WTC11 (cell line): ENCODE measurements around the gene TNRC18. TPM values are rescaled to one million over a fixed set of nuclear protein-coding genes. Genes with fewer than 3 reads are reported as not detected.
"Not testable (repeated sequence)": the region's sequence is repeated elsewhere in the genome, so short reads cannot be mapped to it uniquely, and the experiment has no call there.

Experiments
- ATAC-seq: fragments of 200-7000 bp; cut with Tn5 transposase; 2 replicates; pipeline ENCODE4 v1.10.0; 2021; ENCODE audit warnings: mild to moderate bottlenecking, moderate library complexity
- CTCF ChIA-PET: fragments of 300-600 bp; sonication (Branson Sonifier 250); formaldehyde crosslinking; loops from one replicate; lab custom pipeline; 2021; ENCODE audit warnings: antibody characterized with exemption; lab: Charles Lee
- POLR2A ChIA-PET: fragments of 350-600 bp; sonication (Branson Sonifier 250); formaldehyde crosslinking; loops from one replicate; lab custom pipeline; 2021; ENCODE audit warnings: antibody characterized with exemption; lab: Charles Lee
- DNase-seq: peaks from one replicate; pipeline ENCODE4 v3.0.0; 2021; ENCODE audit warnings: low spot score
- H3K27ac Mint-ChIP-seq: 2 replicates; pipeline ENCODE4 v1.8.0; 2021; ENCODE audit warnings: mixed read lengths
- H3K27me3 Mint-ChIP-seq: 2 replicates; pipeline ENCODE4 v1.8.0; 2021; ENCODE audit warnings: low read depth, mild to moderate bottlenecking, moderate library complexity, mixed read lengths
- H3K36me3 Mint-ChIP-seq: 2 replicates; pipeline ENCODE4 v1.8.0; 2021; ENCODE audit warnings: mixed read lengths
- H3K4me1 Mint-ChIP-seq: 2 replicates; pipeline ENCODE4 v1.8.0; 2022; ENCODE audit warnings: mixed read lengths
- H3K4me3 Mint-ChIP-seq: 2 replicates; pipeline ENCODE4 v1.8.0; 2021; ENCODE audit warnings: mild to moderate bottlenecking, moderate library complexity, mixed read lengths
- H3K9me3 Mint-ChIP-seq: 2 replicates; pipeline ENCODE4 v1.8.0; 2021; ENCODE audit warnings: mixed read lengths
- CDX4 ChIP-seq: fragments of 250-450 bp; sonication (Bioruptor Pico); IDR thresholded peaks from 2 replicates; pipeline ENCODE4 v1.9.0; 2021; ENCODE audit warnings: moderate library complexity, mild to moderate bottlenecking, inconsistent platforms, borderline replicate concordance
- CREB1 ChIP-seq: sonication (generic); formaldehyde crosslinking; IDR thresholded peaks from 2 replicates; pipeline ENCODE4 v1.8.0; 2023; ENCODE audit warnings: mild to moderate bottlenecking, missing genetic modification reagents
- GABPB1 ChIP-seq: sonication (generic); formaldehyde crosslinking; IDR thresholded peaks from 2 replicates; pipeline ENCODE4 v1.8.1; 2023; ENCODE audit warnings: mild to moderate bottlenecking, missing genetic modification reagents
- GTF2I ChIP-seq: fragments of 250-450 bp; sonication (Bioruptor Pico); conservative IDR thresholded peaks from 2 replicates; pipeline ENCODE4 v1.4.0; 2021; ENCODE audit warnings: mild to moderate bottlenecking
- TCF7 ChIP-seq: sonication (generic); formaldehyde crosslinking; IDR thresholded peaks from 2 replicates; pipeline ENCODE4 v1.8.0; 2022; ENCODE audit warnings: mild to moderate bottlenecking, low read depth, missing genetic modification reagents, moderate library complexity
- USF1 ChIP-seq: sonication (generic); formaldehyde crosslinking; IDR thresholded peaks from 2 replicates; pipeline ENCODE4 v1.8.0; 2022; ENCODE audit warnings: mild to moderate bottlenecking, missing genetic modification reagents
- ZNF121 ChIP-seq: sonication (generic); formaldehyde crosslinking; IDR thresholded peaks from 2 replicates; pipeline ENCODE4 v1.8.0; 2023; ENCODE audit warnings: missing genetic modification reagents
- ZNF138 ChIP-seq: sonication (generic); formaldehyde crosslinking; conservative IDR thresholded peaks from 2 replicates; pipeline ENCODE4 v1.8.1; 2022; ENCODE audit warnings: mild to moderate bottlenecking, moderate library complexity, missing genetic modification reagents
- ZNF317 ChIP-seq: sonication (generic); formaldehyde crosslinking; IDR thresholded peaks from 2 replicates; pipeline ENCODE4 v1.8.1; 2023; ENCODE audit warnings: low read depth, mild to moderate bottlenecking, moderate library complexity, missing genetic modification reagents, borderline replicate concordance
- ZNF396 ChIP-seq: fragments of 250-450 bp; sonication (Bioruptor Pico); IDR thresholded peaks from 2 replicates; pipeline ENCODE4 v1.8.0; 2021; ENCODE audit warnings: mild to moderate bottlenecking, moderate library complexity, borderline replicate concordance
- ZNF425 ChIP-seq: fragments of 250-450 bp; sonication (Bioruptor Pico); conservative IDR thresholded peaks from 2 replicates; pipeline ENCODE4 v1.9.0; 2021; ENCODE audit warnings: mild to moderate bottlenecking
- total RNA-seq: library from RNA; stranded (reverse); gene quantifications from 3 replicates; pipeline ENCODE4 v1.2.3, GENCODE V29; 2021
- TF ChIP-seq, protein P1 (sequence below): fragments of 250-450 bp; sonication (Bioruptor Pico); IDR thresholded peaks from 2 replicates; pipeline ENCODE4 v2.1.2; 2022; ENCODE audit warnings: mild to moderate bottlenecking, moderate library complexity

TNRC18 gene
- total RNA-seq, 1 experiment from 2014 or later: 55.0 TPM

GRCh38 chr7:5287373-5287772, 136.3 kb downstream of the TNRC18 start:
- POLR2A ChIA-PET, H3K9me3 Mint-ChIP-seq, DNase-seq, H3K4me3 Mint-ChIP-seq, H3K27ac Mint-ChIP-seq, H3K36me3 Mint-ChIP-seq, ATAC-seq, H3K4me1 Mint-ChIP-seq: not testable (repeated sequence)
- CTCF ChIA-PET: interaction anchor here (0.6 to 1.8 kb wide), 2 partner anchors 47 to 60 kb away, joined by 3 to 10 read pairs; no protein-coding TSS in a partner anchor
- H3K27me3 Mint-ChIP-seq: peaks cover 15% of the 10 kb centered on the region

DNA sequence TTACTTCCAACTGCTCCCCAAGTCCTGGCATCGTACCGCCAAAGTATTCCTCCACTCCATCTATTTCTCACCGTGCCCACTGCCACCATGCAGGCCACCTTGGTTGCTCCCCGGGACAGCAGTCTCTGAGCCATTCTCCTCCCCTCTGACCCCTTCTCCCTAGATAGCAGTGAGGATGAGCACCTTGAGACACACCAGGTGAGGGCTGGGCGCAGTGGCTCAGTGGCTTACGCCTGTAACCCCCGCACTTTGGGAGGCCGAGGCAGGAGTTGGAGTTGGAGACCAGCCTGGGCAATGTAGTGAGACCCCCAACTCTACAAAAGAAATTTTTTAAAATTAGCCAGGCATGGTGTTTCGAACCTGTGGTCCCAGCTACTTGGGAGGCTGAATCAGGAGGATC, 136.7 kb downstream of the TNRC18 start:
- DNase-seq: no peak
- ChIA-PET POLR2A (no interaction called here), CTCF (interaction anchor here (1.1 to 1.8 kb wide), 2 partner anchors 46 to 47 kb away, joined by 6 to 10 read pairs; no protein-coding TSS in a partner anchor)
- ATAC-seq: no peak
- no peaks in the 10 kb centered on the region for H3K36me3 Mint-ChIP-seq
- no peak overlapping the region for H3K4me3 Mint-ChIP-seq
- TF ChIP-seq, protein P1, sequence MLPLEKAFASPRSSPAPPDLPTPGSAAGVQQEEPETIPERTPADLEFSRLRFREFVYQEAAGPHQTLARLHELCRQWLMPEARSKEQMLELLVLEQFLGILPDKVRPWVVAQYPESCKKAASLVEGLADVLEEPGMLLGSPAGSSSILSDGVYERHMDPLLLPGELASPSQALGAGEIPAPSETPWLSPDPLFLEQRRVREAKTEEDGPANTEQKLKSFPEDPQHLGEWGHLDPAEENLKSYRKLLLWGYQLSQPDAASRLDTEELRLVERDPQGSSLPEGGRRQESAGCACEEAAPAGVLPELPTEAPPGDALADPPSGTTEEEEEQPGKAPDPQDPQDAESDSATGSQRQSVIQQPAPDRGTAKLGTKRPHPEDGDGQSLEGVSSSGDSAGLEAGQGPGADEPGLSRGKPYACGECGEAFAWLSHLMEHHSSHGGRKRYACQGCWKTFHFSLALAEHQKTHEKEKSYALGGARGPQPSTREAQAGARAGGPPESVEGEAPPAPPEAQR (CRISPR knock-in tag): no peak
- peak; percentile 78 for TF ChIP-seq ZNF121 (CRISPR knock-in tag)
- no peak for TF ChIP-seq GTF2I (CRISPR knock-in tag)
- no peak for TF ChIP-seq ZNF138 (CRISPR knock-in tag)
- no peak for TF ChIP-seq CDX4
- H3K9me3 Mint-ChIP-seq: no peaks in the 10 kb centered on the region
- H3K4me1 Mint-ChIP-seq: 0 out of 2 replicates have a peak, but pooled peaks cover 2% of the 10 kb centered on the region
- H3K27me3 Mint-ChIP-seq: peaks cover 15% of the 10 kb centered on the region
- H3K27ac Mint-ChIP-seq: no peak overlapping the region

DNA sequence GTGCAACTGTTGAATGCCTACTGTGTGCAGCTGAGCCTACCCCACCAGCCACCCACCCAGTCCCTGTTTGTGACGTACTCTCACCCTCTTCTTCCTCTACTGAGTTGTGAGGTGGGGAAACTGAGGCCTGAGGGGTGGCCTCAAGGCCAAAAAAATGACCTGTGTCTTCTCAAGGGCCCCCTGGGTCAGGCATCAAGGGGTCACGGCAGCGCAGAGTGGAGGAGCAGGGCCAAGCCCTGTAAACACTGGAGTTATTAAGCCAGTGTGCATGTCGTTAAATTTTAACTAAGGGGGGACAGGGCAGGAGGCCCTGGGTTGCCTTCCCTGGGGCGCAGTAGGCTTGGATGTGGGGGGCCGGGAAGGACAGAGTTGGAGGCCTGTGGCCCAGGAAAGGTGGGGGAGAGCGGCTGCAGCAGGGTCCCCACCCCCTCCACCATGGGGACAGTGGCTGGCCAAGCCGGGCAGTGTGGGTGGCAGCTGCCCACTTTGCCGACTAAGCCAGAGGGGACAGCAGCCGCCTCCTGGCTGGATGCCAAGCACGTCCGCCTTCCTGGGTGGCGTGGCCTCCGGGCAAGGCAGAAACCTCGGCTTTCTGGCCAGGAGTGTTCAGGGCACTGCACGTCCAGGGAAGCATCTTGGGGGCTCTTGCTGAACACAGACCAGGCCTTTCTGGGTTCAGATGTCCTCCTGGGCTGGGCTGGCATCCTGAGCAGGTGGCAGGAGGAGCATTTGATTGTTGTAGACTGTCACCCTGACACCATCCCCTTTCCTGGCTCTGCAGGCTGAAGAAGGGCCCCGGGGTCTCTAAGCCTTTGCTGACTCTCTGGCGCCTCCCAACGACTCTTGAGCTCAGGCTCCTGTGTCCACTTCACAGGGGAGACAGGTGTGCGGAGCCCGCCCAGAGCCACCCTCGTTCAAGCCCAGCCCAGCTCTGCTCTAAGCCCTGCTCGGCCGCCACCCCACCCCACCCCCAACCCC, 139.0 kb downstream of the TNRC18 start:
- POLR2A ChIA-PET: interaction anchor here (0.9 kb wide), 1 partner anchor 45 kb away, joined by 4 read pairs; no protein-coding TSS in a partner anchor
- H3K9me3 Mint-ChIP-seq: no peaks in the 10 kb centered on the region
- no peak overlapping the region for H3K27ac Mint-ChIP-seq
- TF ChIP-seq CREB1 (CRISPR knock-in tag) (no peak), GABPB1 (CRISPR knock-in tag) (0 out of 2 replicates have a peak, but pooled peaks have one; percentile 36), USF1 (CRISPR knock-in tag) (no peak)
- ATAC-seq (peak; percentile 91), DNase-seq (peak; percentile 89)
- no peaks in the 10 kb centered on the region for H3K36me3 Mint-ChIP-seq
- peaks cover 19% of the 10 kb centered on the region for H3K27me3 Mint-ChIP-seq
- 0 out of 2 replicates have a peak, but pooled peaks cover 2% of the 10 kb centered on the region for H3K4me1 Mint-ChIP-seq
- CTCF ChIA-PET: interaction anchor here (0.5 to 2.1 kb wide), 31 partner anchors 12 to 492 kb away, joined by 3 to 68 read pairs (median 4); no protein-coding TSS in a partner anchor
- peak overlapping the region; percentile 57 for H3K4me3 Mint-ChIP-seq

GRCh38 chr7:5283421-5284303, 140.0 kb downstream of the TNRC18 start:
- Mint-ChIP-seq H3K27me3 (peaks cover 19% of the 10 kb centered on the region), H3K9me3 (no peaks in the 10 kb centered on the region), H3K27ac (no peak overlapping the region), H3K36me3 (no peaks in the 10 kb centered on the region), H3K4me3 (peak overlapping the region; percentile 45)
- peak; percentile 9 for ATAC-seq
- CTCF ChIA-PET: interaction anchor here (0.6 to 2.1 kb wide), 2 partner anchors 43 to 165 kb away, joined by 3 to 68 read pairs; no protein-coding TSS in a partner anchor
- POLR2A ChIA-PET: no interaction called here
- TF ChIP-seq ZNF425 (CRISPR knock-in tag) (no peak), ZNF121 (CRISPR knock-in tag) (0 out of 2 replicates have a peak, but pooled peaks have one; percentile 11), TCF7 (CRISPR knock-in tag) (no peak), ZNF317 (no peak), ZNF396 (CRISPR knock-in tag) (no peak)
- TF ChIP-seq, all 79 proteins: peak for 1
- peak; percentile 29 for DNase-seq
- H3K4me1 Mint-ChIP-seq: 0 out of 2 replicates have a peak, but pooled peaks cover 2% of the 10 kb centered on the region
